WI38 (cell line): ENCODE data around the gene ENOX2.
"Not testable (repeated sequence)": the region's sequence is repeated elsewhere in the genome, so short reads cannot be mapped to it uniquely, and the experiment has no call there.

ENCODE experiments used
- H3K4me3 ChIP-seq: 2 replicates; pipeline ENCODE4 v1.5.1; 2011; ENCODE audit warnings: low read depth, mild to moderate bottlenecking, control low read depth, low read length
- CTCF ChIP-seq: IDR thresholded peaks from 2 replicates; pipeline ENCODE4 v1.5.1; 2012; ENCODE audit warnings: low read depth, mild to moderate bottlenecking, control low read depth, low read length

ENOX2 gene, protein sequence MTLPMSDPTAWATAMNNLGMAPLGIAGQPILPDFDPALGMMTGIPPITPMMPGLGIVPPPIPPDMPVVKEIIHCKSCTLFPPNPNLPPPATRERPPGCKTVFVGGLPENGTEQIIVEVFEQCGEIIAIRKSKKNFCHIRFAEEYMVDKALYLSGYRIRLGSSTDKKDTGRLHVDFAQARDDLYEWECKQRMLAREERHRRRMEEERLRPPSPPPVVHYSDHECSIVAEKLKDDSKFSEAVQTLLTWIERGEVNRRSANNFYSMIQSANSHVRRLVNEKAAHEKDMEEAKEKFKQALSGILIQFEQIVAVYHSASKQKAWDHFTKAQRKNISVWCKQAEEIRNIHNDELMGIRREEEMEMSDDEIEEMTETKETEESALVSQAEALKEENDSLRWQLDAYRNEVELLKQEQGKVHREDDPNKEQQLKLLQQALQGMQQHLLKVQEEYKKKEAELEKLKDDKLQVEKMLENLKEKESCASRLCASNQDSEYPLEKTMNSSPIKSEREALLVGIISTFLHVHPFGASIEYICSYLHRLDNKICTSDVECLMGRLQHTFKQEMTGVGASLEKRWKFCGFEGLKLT

GRCh38 chrX:130902783-130903613 lies at the start of gene ENOX2:
TSS of gene ENOX2 (minus strand) at chrX:130903209. CDS start at chrX:130703216, 199,993 bp downstream.
- peak within 1 kb of the TSS; percentile 63 for H3K4me3 ChIP-seq
- TF ChIP-seq CTCF: no peak

DNA sequence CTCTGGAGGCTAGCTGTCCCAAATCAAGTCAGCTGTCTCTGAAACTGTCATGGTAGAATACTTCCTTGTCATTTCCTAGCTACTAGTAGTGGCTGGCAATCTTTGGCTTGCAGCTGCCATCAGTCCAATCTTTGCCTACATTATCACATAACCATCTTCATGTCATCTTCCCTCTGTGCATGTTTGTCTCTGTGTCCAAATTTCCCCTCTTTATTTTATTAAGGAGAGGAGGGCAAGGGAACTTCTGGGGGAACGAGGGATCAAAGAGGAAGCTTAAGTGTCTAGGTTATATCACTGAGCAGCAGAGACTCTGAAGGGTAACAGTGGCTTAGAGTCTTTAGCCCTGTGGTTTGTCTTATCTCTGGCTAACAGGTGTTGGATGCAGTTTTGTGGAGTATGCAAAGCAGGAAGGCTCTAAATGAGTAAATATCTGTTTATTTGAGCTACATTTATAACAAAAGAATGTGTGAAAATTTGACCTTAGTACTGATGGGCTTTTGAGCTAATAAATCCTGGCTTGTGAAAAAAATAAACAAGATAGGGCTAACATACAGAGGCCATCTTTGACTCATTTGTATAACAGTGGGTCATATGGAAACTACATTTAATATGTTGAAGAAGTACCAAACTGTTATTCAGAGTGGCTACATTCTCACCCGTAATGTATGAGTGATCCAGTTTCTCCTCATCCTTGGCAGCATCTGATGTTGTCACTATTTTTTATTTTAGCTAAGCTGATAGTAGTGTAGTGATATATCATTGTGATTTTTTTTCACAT lies 49.4 kb upstream of the ENOX2 start:
- no peak overlapping the region for H3K4me3 ChIP-seq
- TF ChIP-seq CTCF: no peak

DNA sequence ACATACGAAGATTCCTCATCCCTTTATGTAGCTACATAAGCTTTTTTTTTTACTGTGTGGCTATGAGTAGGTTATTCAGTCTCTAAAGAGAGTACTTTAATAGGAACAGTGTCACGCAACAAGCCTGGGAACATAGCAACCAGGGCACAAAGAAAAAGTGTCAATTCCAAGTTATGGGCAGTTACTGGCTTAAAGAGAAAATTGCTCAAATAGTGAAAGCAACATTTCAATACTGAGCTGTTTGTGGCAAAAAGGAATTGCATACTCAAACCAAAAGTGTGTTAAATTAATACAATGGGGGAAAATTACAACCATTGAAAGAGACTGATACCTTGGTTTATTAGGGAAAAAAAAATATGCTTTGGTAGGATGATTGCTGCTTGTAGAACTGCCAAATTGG lies 41.2 kb upstream of the ENOX2 start:
- H3K4me3 ChIP-seq: no peak overlapping the region
- no peak for TF ChIP-seq CTCF

GRCh38 chrX:130937101-130937500 lies 34.1 kb upstream of the ENOX2 start:
- no peak overlapping the region for H3K4me3 ChIP-seq
- no peak for TF ChIP-seq CTCF

- no peak for TF ChIP-seq CTCF
- H3K4me3 ChIP-seq: no peak overlapping the region
These were observed 30.3 kb upstream of the ENOX2 start for GRCh38 chrX:130933358-130933757.

- not testable (repeated sequence) for H3K4me3 ChIP-seq
These were observed 17.4 kb upstream of the ENOX2 start for GRCh38 chrX:130920405-130920804.

DNA sequence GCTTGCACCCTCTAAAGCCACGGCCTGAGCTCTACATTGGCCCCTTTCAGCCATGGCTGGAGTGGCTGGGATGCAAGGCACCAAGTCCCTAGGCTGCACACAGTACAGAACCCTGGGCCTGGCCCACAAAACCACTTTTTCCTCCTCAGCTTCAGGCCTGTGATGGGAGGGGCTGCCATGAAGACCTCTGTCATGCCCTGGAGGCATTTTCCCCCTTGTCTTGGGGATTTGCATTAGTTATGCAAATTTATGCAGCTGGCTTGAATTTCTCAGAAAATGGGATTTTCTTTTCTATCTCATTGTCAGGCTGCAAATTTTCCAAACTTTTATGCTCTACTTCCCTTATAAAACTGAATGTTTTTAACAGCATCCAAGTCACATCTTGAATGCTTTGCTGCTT lies 16.7 kb upstream of the ENOX2 start:
- H3K4me3 ChIP-seq: not testable (repeated sequence)

DNA sequence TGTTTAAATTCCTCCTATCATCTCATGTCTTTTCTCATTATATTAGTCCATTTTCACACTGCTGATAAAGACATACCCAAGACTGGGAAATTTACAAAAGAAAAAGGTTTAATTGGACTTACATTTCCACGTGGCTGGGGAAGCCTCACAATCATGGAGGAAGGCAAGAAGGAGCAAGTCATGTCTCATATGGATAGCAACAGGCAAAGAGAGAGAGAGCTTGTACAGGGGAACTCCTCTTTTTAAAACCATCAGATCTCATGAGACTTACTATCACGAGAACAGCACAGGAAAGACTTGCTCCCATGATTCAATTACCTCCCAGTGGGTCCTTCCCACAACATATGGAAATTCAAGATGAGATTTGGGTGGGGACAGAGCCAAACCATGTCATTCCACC lies 15.5 kb upstream of the ENOX2 start:
- not testable (repeated sequence) for H3K4me3 ChIP-seq
